Measurements from ENCODE around the gene UBE2E2. TPM values are rescaled to one million over a fixed set of nuclear protein-coding genes. Genes with fewer than 3 reads are reported as not detected.

UBE2E2 gene
- total RNA-seq, 1 experiment from 2014 or later: 38.6 TPM

- Histone ChIP-seq H2BK12ac (ENCODE audit: insufficient read length, low read depth, low read length) (no peak overlapping the region), H3K79me2 (ENCODE audit: insufficient read depth, low read length) (no peaks in the 10 kb centered on the region), H2AFZ (ENCODE audit: low read length) (no peak overlapping the region), H4K5ac (ENCODE audit: insufficient read length, low read depth, low read length) (no peak overlapping the region), H3K18ac (ENCODE audit: insufficient read length, low read depth, low read length) (no peak overlapping the region), H2BK5ac (ENCODE audit: insufficient read length, low read length) (no peak overlapping the region), H3K23ac (ENCODE audit: insufficient read length, low read depth, low read length) (no peak overlapping the region), H3K27ac (ENCODE audit: insufficient read length, low read depth, low read length) (no peak overlapping the region), H4K8ac (replicated peaks; ENCODE audit: insufficient read length, low read depth, low read length) (no peak overlapping the region), H2AK5ac (ENCODE audit: insufficient read length, low read length) (no peak overlapping the region), H2BK20ac (ENCODE audit: low read depth, low read length, poor library complexity, severe bottlenecking) (no peak overlapping the region), H3K4ac (ENCODE audit: low read depth, low read length) (no peak overlapping the region), H3K14ac (ENCODE audit: insufficient read depth, low read length) (no peak overlapping the region), H3K56ac (ENCODE audit: insufficient read length, low read depth, low read length) (no peak overlapping the region), H3K79me1 (ENCODE audit: insufficient read depth, low read depth, low read length, poor library complexity, severe bottlenecking) (no peaks in the 10 kb centered on the region), H2BK15ac (ENCODE audit: low read depth, low read length) (no peak overlapping the region), H3K9me3 (ENCODE audit: control insufficient read depth, low read depth, low read length) (no peaks in the 10 kb centered on the region), H4K20me1 (ENCODE audit: control insufficient read depth, insufficient read depth, insufficient read length) (no peaks in the 10 kb centered on the region), H3K9ac (ENCODE audit: extremely low read depth, insufficient read length, low read length) (no peak overlapping the region), H3K23me2 (ENCODE audit: insufficient read length, low read depth, low read length, poor library complexity, severe bottlenecking) (no peaks in the 10 kb centered on the region), H3K4me1 (ENCODE audit: insufficient read depth, low read length) (no peaks in the 10 kb centered on the region), H4K91ac (ENCODE audit: insufficient read length, low read depth, low read length) (no peak overlapping the region), H3T11ph (ENCODE audit: low read length) (no peak overlapping the region), H3K4me2 (ENCODE audit: insufficient read depth, insufficient read length, low read length) (no peak overlapping the region), H3K27me3 (ENCODE audit: insufficient read depth, low read length) (no peaks in the 10 kb centered on the region), H2BK120ac (ENCODE audit: low read depth, low read length, poor library complexity, severe bottlenecking) (no peak overlapping the region)
- no peak for TF ChIP-seq CTCF (conservative IDR thresholded peaks at IDR 0.05)
- peaks cover 3% of the 10 kb centered on the region; the same call in 1 of the 2 replicates for H3K27me3 Mint-ChIP-seq (ENCODE audit: low read depth)
- H3K27ac Mint-ChIP-seq: no peak overlapping the region
- peaks cover 29 to 31% of the 10 kb centered on the region in 2 experiments for H3K9me3 Mint-ChIP-seq
- H3K4me1 Mint-ChIP-seq: no peaks in the 10 kb centered on the region
- no peak for DNase-seq
- no peak overlapping the region for H3K4me3 Mint-ChIP-seq
- no CpG with 5 or more reads among the region's 2 CpGs for WGBS (ENCODE audit: extremely low coverage, insufficient read length, low lambda C conversion rate)
- H3K36me3 Mint-ChIP-seq (ENCODE audit: insufficient read depth in 1 of 3, low read depth in 3 of 3): peaks cover 6 to 19% (median 9%) of the 10 kb centered on the region in 3 experiments; a peak in 5 of 7 replicates
Measured at GRCh38 chr3:23626442-23626841, 423.3 kb downstream of the UBE2E2 start.

Measured in H9 (cell line).